DND-41 (cell line): ENCODE measurements around the gene EPHB2.

Source experiments
- ATAC-seq: fragments of 200-7000 bp; cut with Tn5 transposase; 3 replicates; pipeline ENCODE4 v1.9.1; 2021; ENCODE audit warnings: low read depth; ENCODE audit not compliant: insufficient read depth
- DNase-seq: peaks from one replicate; pipeline ENCODE4 v3.0.0-alpha.2; 2020
- H2AFZ ChIP-seq: 2 replicates; pipeline ENCODE4 v1.6.0; 2012; ENCODE audit warnings: low read depth, low read length
- H3K27ac ChIP-seq: 2 replicates; pipeline ENCODE4 v1.5.1; 2012; ENCODE audit warnings: low read length, inconsistent platforms
- H3K27me3 ChIP-seq: fragments of 200-600 bp; sonication (generic); 2 replicates; pipeline ENCODE4 v1.6.0; 2012; ENCODE audit warnings: low read length, mild to moderate bottlenecking, inconsistent platforms; ENCODE audit not compliant: insufficient read depth, poor library complexity
- H3K36me3 ChIP-seq: 2 replicates; pipeline ENCODE4 v1.5.1; 2012; ENCODE audit warnings: low read length, inconsistent platforms; ENCODE audit not compliant: insufficient read depth
- H3K4me1 ChIP-seq: 2 replicates; pipeline ENCODE4 v1.5.1; 2012; ENCODE audit warnings: mild to moderate bottlenecking, low read length; ENCODE audit not compliant: insufficient read depth
- H3K4me2 ChIP-seq: 2 replicates; pipeline ENCODE4 v1.6.0; 2012; ENCODE audit warnings: mild to moderate bottlenecking, moderate library complexity, low read length, inconsistent platforms; ENCODE audit not compliant: insufficient read depth
- H3K4me3 ChIP-seq, 2 experiments: fragments of 200-600 bp in 1 of 2; shearing (Covaris generic) in 1 of 2; 2 replicates each; pipeline ENCODE4 v1.5.1; 2012 to 2016; ENCODE audit warnings: inconsistent platforms in 2 of 2, low read length in 2 of 2, mild to moderate bottlenecking in 2 of 2, low read depth in 1 of 2, moderate library complexity in 1 of 2
- H3K79me2 ChIP-seq: 2 replicates; pipeline ENCODE4 v1.6.0; 2012; ENCODE audit warnings: low read length, inconsistent platforms; ENCODE audit not compliant: insufficient read depth
- H3K9ac ChIP-seq: 2 replicates; pipeline ENCODE4 v1.6.0; 2012; ENCODE audit warnings: low read depth, mild to moderate bottlenecking, inconsistent platforms, low read length, moderate library complexity
- H3K9me3 ChIP-seq: 2 replicates; pipeline ENCODE4 v1.5.1; 2012; ENCODE audit warnings: low read length, moderate library complexity, mild to moderate bottlenecking, inconsistent platforms; ENCODE audit not compliant: insufficient read depth, severe bottlenecking
- H4K20me1 ChIP-seq: 2 replicates; pipeline ENCODE4 v1.6.0; 2012; ENCODE audit warnings: low read length; ENCODE audit not compliant: insufficient read depth
- CTCF ChIP-seq: IDR thresholded peaks from 2 replicates; pipeline ENCODE4 v1.5.1; 2012; ENCODE audit warnings: borderline replicate concordance, low read length, moderate library complexity, mild to moderate bottlenecking; ENCODE audit not compliant: poor library complexity, severe bottlenecking; ENCODE audit errors: extremely low read depth
- EZH2 ChIP-seq: IDR thresholded peaks from 3 replicates; pipeline ENCODE4 v1.6.1; 2012; ENCODE audit warnings: borderline replicate concordance, low read depth, mild to moderate bottlenecking, moderate library complexity, low read length, inconsistent platforms; ENCODE audit not compliant: severe bottlenecking

EPHB2 gene

GRCh38 chr1:22755641-22756040 is 45.0 kb downstream of the EPHB2 start:
- DNase-seq (no peak), ATAC-seq (no peak)
- no peak overlapping the region for H3K9ac ChIP-seq
- no peaks in the 10 kb centered on the region for H3K27me3 ChIP-seq
- no peak overlapping the region for H2AFZ ChIP-seq
- no peaks in the 10 kb centered on the region for H3K79me2 ChIP-seq
- H3K36me3 ChIP-seq, result no peaks in the 10 kb centered on the region
- TF ChIP-seq EZH2 (no peak), CTCF (no peak)
- no peaks in the 10 kb centered on the region for H3K9me3 ChIP-seq
- H3K4me3 ChIP-seq, result no peak overlapping the region
- H3K4me1 ChIP-seq, result no peaks in the 10 kb centered on the region
- H3K27ac ChIP-seq, result no peak overlapping the region
- H4K20me1 ChIP-seq, result peaks cover 3% of the 10 kb centered on the region; the same call in 1 of the 2 replicates
- no peak overlapping the region for H3K4me2 ChIP-seq

GRCh38 chr1:22756125-22756735 is 45.6 kb downstream of the EPHB2 start:
- Histone ChIP-seq H3K9ac (no peak overlapping the region), H3K4me1 (no peaks in the 10 kb centered on the region), H3K79me2 (no peaks in the 10 kb centered on the region), H3K27ac (no peak overlapping the region), H2AFZ (no peak overlapping the region), H3K4me3 (no peak overlapping the region), H4K20me1 (peaks cover 3% of the 10 kb centered on the region; the same call in 1 of the 2 replicates), H3K36me3 (no peaks in the 10 kb centered on the region), H3K4me2 (no peak overlapping the region), H3K27me3 (peaks cover 2% of the 10 kb centered on the region), H3K9me3 (no peaks in the 10 kb centered on the region)
- no peak for TF ChIP-seq EZH2
- no peak for TF ChIP-seq CTCF
- ATAC-seq, result no peak
- DNase-seq, result no peak

- Histone ChIP-seq H3K27me3 (peaks cover 2% of the 10 kb centered on the region), H3K9ac (no peak overlapping the region), H4K20me1 (no peaks in the 10 kb centered on the region)
These were observed 49.8 kb downstream of the EPHB2 start for GRCh38 chr1:22760455-22760854.

More at GRCh38 chr1:22760455-22760854, 49.8 kb downstream of the EPHB2 start:
- Histone ChIP-seq H3K27ac (no peak overlapping the region), H3K4me1 (no peaks in the 10 kb centered on the region), H3K36me3 (no peaks in the 10 kb centered on the region), H3K79me2 (no peaks in the 10 kb centered on the region), H3K9me3 (no peaks in the 10 kb centered on the region), H3K4me3 (no peak overlapping the region), H3K4me2 (no peak overlapping the region), H2AFZ (no peak overlapping the region)
- no peak for TF ChIP-seq EZH2
- TF ChIP-seq CTCF, result no peak
- ATAC-seq (no peak), DNase-seq (no peak)
